IPS DF 4.7 (cell line): ENCODE data around the gene CKMT2.

Experiments
- DNase-seq: peaks from one replicate; pipeline ENCODE4 v3.0.0-alpha.2; 2013; ENCODE audit warnings: low spot score; ENCODE audit errors: extremely low read depth

Gene CKMT2

DNA sequence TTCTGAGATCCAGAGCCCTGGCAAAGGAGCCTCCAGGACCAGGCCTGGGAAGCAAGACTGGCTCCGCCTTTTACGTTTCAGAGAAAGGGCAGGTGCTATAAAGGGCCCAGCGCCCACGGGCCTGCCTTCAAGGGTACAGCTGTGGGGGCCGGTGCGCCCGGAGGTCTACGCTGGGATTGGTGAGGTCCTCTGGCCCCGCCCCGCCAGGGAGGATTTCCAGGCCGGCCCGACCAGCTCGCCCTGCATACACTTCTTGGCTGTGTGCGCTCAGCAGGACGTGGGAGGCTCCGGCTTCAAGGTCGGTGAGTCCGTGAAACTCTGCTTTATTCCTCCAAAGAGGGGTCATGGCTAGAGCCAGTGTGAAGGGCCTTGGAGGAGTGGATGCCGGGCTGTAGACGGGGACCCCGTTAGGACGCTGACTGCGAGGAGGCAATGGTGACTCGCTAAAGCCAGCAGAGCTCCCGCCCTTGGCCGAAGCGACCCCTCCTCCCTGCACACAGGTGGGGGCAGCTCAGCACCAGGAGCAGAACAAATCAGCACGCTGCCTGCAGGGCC, at the start of gene CKMT2:
Gene CKMT2 (plus strand): TSS at position 243 of the 555 bp plus-strand sequence. CDS start 17,811 bp downstream, outside the sequence.
- DNase-seq: peak; percentile 51

DNA sequence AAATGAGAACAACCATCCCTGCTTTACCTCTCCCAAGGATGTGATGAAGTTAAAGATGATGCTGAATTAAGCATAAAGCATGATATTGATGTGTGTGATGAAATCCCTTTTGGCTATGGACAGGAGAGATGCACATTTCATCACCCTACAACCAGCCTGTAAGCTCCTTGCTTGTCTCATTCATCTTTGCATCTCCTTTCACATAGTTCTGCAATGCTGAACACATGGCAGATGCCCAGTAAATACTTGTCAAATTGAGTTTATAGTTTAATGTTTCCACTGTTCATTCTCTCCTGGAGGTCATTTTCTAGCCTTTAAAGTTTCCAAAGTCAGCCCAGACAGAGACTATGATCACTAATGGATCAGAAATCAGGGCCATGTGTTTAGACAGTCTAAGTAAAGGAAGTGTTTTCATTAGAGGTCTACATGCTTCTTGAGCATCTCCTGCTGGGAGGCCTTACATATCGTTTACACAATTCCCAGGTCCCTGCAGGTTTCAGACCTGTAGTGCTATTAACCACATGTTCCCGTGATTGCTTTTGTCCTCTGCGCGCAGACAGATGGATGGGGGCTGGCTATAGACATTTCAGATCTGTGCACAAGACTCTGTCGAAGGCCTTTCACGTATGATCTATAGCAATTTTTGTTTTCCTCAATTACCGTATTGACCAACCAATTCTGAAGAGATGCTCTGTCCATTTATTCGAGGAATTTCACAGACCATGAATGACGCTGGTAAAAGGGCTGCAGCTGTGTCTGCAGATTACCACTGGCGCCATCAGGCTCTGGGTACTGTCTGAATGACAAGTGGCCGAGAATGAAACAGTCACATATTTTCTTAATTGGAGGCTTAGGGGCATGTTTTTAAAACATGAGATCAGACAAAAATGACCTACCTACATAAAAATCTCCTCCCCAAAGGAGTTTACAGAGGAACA, 49.0 kb upstream of the CKMT2 start:
- no peak for DNase-seq

DNA sequence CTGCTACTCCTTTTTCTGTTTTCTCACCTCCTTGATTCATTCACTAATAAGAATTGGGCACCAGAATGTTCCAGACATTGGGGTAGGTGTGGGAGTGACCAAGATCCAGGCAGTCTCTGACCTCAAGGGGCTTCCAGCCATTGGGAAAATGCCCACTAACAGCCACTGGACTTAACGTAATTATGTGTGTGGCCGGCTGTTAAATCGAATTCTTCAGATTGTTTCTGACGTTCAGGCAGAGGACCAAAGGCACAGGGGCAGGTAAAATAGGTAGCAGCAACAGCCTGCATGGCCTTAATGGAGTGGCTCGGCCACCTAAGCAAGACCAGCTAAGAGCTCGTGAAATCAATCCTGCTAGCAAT, 48.4 kb upstream of the CKMT2 start:
- DNase-seq: no peak

DNA sequence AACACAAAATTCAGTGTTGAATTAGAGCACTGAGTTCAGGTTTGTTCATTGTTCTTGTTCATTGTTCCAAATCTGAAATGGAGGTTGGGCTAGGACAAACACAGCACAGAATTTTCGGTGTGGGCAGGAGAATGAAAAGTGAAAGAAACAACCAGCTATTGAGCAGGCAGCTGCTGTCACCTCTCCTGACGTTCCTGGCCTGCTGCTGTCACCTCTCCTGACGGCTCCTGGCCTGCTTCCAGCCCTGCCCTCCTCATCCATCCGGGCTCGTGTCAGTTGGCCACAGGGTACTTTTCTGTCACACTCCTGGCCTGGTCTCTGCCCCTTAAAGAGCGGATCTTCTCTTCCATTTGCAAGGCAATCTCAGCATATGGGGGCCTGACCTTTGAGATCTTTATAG, 45.2 kb upstream of the CKMT2 start:
- no peak for DNase-seq

DNA sequence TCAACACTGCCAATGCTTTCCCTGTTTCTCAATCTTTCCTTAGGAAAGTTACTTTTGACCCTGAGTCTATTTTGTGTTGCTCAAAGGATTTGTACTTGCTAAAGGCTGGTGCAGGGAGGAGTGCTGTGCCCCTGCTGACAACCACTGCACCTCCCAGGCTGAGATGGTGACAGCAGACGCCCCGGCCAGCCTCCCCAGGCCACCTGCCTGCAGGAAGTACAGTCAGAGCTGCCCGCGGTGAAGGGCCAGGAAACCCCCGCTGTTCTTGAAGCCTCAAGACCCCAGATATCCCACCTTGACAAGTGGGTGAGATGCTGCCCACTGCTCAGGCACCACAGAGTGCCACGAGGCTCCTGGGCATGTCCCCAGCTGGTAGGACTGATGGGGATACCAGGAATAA, 44.2 kb upstream of the CKMT2 start:
- DNase-seq: no peak

DNA sequence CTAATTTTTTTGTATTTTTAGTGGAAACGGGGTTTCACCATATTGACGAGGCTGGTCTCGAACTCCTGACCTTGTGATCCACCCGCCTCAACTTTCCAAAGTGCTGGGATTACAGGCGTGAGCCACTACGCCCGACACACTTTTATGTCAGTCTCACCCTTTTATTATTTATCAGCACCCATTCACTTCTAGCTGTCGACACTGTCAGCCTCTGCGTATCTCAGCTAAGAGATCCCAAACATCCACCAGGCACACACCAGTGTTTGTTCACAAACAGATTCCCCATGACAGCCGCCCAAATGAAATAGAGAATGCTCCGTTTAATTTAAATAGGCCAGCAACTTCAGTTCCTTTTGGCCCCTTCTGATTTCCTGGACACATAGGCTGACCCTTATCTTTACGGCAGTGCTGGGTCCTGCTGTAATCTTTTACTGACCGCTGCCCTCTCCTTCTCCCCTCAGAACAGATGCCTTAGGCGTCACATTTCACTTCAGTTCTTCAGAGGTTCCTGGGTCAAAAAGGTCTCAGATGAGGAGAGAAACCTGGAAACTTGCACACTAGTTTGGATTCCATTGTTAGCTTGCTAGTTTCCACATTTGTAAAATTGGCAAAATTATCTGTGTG, 43.1 kb upstream of the CKMT2 start:
- DNase-seq: no peak

DNA sequence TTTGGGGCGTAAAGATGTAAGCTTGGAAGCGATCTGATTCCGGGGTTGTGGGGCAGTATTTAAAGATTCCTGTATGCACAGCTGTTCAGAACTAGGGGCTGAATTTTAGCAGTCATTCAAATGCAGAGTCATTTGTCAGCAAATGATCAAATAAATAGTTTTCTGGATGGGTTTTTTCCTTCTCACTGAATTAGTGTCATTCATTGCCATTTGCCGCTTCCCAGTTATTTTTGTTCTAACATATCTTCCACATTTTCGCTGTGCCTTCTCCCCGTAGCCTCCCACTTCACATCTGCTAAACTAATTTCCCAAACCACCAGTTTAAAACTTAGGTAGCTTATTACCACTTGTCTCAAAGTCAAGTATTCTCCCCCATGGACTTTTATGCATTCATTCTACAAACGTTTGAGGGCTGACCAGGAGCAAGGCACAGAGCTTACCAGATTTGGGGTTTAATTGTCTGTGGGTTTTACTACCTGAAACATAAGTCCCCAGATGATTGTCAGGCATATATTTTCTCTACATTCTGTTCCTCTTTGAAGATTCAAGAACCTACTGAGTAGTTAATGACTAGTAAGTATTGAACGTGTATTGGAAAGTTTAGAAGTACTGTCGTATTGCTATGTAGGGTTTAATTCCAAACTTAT, 41.3 kb upstream of the CKMT2 start:
- DNase-seq: no peak

DNA sequence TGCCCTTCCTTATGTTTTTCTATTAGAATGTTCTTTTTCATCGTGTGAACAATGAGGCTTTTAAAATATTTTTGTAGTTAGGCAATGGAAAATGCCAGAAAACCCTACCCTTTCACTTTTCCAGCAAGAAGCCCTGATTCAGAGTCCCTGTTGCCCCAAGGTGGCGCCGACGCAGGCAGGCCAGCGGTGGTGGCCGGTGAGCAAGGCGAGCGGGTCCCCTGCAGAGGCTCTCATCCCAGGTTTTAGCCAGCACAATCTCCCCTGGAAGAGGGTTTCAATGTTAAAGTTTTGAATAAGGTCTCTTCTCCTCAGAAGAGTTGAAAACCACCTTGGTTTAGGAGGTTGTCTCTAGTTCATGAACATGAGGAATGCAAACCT, 40.8 kb upstream of the CKMT2 start:
- DNase-seq: no peak

DNA sequence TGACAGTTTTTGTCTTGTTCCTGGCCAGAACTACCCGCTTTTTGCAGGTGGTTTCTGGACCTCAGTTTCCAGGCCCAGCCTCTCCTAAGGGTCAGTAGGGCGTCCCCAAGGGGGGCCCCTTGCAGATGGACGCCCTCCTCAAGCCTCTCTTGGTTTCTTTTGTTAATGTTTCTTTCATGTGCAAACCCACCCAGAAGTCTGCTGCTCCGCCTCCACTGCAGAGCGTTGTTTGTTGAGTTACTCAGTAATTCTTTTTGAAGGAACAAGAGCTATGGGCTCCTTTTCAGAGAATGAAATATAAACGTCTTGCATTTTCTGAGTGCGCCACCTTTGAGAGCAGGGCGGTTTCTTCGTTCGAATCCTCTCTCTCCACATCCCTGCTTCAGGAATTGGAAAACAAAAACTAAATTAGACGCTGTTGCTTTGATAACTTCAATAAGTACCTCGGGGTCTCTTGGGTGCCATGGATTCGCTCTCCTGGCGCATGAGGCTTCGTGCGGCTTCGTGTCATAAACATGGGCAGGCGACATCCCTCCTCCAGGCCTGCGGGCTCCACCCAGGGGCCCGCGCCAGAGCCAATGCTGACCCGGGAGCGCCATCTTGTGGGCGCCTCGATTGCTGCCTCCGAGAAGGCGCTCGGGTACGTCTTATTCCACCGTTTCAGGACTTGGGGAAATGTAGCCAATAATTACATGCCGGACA, 38.3 kb upstream of the CKMT2 start:
- DNase-seq: peak; percentile 14

DNA sequence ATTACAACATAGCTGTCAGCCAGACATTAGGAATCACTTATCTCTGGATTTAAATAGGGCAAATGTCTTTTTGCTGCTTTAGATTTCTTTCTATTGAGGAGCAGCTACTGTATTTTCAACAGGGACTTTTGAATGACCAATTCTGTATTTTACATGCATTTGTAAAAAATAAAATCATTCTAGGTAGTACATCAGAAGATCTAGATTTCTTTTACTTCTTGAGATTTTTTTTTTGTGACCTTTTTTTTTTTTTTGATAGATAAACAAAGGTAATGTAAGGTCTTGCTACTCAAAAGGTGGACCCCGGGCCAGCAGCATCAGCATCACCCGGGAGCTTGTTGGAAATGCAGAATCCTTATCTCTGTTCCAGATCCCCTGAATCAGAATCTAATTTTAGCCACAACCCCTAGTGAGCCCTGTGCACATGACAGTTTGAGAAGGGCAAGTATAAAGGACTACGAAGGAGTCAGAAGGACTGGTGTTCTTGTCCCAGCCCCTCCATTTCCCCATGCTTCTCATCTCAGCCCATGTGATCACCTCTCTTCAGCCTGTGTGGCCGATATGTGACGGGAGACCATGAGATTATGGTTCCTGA, 37.7 kb upstream of the CKMT2 start:
- DNase-seq: no peak

DNA sequence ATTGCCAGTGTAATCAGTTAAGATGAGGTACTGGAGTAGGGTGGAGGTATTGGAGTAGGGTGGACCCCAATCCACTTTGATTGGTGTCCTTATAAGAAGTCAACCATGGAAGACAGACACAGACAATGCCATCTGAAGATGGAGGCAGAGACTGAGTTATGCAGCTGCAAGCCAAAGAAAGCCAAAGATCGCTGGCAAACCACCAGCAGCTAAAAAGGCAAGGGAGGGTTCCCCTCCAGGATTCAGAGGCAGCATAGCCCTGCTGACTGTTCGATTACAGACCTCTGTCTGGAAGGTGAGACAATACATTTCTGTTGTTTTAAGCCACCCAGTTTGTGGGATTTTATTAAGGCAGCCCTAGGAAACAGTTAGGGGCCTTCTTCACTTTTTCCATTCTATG, 30.5 kb upstream of the CKMT2 start:
- DNase-seq: no peak

DNA sequence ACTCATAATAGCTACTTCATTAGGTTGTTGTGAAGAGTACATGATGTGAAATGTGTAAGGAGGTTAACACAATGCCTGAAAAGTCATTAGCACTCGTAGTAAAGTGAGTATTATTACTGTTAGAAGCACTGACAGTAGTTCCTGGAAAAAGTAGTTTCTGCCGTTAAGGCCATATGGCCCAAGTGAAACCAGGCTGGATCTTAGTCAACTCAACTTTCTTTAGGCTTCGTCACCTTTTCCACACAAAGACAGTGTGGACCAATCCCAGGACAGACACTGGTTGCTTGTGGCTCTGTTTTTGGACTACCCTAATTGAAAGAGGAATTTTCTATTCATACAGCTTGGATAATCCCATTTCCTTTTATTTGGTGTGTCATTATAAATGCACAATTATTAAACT, 29.4 kb upstream of the CKMT2 start:
- no peak for DNase-seq

DNA sequence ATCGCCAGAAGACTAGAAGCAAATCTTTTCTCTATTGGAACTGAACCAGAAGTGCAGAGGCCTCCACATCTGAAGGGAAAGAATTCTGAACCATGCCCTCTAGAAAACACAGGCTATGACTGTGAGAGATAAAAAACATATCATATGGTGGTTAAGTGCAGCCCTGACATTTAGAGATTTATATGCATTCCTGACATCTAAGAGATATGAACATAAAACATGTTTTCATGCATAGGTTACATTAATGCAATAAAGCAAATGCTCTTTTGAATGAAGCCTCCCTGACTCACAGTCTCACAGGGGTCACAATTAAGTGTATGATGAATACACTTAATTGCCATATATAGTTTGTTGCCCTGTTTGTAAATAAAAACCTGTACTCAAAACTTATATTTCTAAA, 28.9 kb upstream of the CKMT2 start:
- no peak for DNase-seq

DNA sequence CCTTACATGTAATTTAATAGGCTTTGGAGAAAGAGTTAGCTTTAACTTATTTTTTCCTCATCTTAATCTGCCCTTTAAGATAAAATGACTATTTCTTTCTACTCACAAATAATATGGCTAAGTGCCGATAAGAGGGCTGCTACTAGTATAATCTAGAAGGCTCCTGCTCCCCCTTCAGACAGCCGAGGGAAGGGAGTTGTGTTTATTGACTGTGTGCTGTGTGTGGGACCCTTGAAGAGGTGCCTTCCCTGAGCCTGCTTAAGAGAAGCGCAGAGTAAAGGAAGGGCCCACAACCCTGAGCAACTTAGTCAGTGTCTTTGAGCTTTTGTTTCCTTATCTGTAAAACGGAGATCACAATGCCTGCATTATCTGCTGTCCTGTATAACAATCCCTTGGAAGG, 28.1 kb upstream of the CKMT2 start:
- DNase-seq: no peak

DNA sequence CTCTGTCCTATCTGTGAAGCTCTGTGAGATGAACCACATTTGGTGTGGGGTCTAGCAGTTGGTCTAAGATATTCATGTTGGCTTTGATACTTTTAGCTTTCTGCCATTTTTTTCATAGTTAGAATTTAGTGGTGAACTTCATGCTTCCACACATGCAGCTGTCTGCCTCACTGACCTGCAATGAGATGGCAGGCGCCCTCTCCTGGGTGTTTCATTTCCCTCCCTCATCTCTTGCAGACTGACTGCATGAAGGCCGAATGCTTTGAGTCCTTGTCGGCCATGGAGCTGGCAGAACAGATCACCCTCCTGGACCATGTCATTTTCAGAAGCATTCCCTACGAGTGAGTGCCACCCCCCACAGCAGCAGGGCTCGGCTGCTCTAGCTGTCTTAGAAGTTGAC, 26.1 kb upstream of the CKMT2 start:
- DNase-seq: peak; percentile 11

DNA sequence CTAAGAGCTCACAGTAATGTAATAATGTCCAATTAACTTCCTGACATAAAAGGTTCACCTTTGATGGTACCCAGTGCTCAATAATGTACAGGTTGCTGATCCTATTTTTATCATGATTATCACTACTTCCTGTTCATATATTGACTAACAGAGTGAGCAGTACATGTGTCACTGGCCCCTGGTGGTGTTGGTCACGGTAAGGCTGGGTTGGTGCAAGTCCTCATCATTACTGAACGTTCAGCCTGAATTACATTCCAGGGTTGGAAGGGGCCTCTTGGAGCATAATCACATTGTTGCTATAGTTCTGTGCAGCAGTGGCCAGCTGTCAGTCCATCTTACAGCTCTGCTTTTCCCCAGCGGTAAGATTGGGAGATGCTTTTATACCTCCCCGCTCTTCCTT, 24.2 kb upstream of the CKMT2 start:
- DNase-seq: no peak

DNA sequence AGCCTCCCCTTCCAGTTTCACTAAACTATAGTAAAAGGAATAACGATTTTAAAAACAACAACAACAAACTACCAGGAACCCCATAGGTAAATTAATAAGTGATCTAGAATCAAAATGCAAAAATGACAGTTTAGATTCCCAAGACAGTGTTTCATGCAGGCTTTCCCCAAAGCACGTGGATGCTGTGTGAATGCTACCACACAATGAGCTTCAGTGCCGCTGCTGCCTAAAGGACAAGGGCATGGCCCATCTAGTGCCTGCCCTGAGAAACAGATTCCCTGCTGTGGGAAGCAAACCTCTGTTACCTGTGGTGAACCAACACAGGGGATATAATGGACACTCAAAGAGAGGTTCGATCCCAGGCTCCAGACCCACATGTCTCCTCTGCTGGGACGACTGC, 23.7 kb upstream of the CKMT2 start:
- DNase-seq: no peak

DNA sequence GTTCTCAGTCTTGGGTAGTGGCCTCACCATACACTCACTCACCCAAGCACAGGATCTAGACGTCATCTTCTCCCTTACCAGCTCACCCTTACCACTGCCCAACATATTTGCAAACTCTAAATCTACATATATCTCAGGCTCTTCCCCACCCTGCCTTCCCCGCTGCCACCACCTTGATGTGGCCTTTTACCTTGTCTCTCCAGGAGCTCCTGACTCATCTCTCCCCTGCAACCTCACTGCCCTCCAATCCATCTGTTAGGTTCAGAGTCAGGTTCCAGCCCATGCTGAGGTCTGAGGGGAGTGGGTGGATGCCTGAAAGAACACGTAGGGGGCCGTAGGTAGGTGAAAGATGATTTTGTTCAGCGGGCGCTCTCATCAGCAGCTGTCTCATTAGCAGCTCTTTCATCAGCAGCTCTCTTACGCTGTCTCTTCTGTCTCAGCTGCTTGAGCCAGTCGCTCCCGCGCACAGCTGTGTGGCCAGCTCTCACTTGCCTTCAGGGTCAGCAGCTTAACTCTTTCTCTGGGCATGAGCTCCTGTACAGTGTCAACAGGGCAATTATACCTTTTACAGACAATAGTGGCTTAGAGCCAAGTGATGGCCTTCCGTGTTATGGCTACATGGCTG, 23.1 kb upstream of the CKMT2 start:
- DNase-seq: no peak

DNA sequence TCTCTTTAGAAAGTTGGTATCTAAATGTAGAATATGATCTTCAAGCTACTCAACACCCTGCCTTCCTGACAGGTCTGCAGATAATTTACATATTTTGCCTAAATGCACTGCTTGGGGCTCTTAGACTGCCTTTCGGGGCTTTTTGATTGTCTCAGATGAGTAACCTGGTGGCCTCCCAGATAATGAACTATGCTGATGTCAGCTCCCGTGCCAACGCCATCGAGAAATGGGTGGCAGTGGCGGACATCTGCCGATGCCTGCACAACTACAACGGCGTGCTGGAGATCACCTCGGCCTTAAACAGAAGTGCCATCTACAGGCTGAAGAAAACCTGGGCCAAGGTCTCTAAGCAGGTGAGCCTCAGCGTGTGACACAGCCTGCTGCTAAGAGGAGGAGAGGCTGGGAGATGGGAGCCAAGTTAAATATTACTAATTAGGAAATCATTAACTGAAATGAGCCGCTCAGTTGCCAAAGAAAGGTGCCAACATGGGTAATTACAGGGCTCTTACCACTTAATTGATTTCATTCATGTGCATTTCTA, 20.8 kb upstream of the CKMT2 start:
- no peak for DNase-seq

DNA sequence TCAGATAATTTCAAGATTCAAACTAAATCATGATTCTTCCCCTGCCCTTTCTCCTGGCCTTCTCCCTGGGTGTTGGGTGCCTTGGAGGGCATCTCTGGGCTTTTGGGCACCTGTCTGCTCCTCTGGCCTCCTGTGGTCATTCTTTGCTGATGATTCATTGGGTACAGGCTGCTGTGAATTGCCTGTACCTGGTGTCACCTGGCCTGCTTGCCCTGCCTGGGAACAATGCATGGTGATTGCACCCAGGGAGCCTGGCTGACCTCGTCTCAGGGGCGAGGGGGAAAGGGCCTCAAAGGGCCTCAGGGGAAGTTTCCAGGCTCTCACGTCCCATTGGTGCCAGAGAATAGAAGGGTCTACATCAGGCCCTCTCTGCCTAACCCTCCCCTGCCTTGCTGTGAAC, 20.1 kb upstream of the CKMT2 start:
- no peak for DNase-seq
